AG04449 (cell line): Measurements from ENCODE around the gene CUL9.
A peak's percentile ranks its signal among the peaks of the same experiment; 100 is the strongest.

Source experiments
- CTCF ChIA-PET: fragments of 350-600 bp; formaldehyde crosslinking; extraction: SDS; loops from one replicate; lab custom pipeline; 2021; ENCODE audit warnings: antibody characterized with exemption; lab: Yijun Ruan, JAX
- POLR2A ChIA-PET: fragments of 400-600, 350-600 bp; formaldehyde crosslinking; extraction: SDS; loops from one replicate; lab custom pipeline; 2020; ENCODE audit warnings: antibody characterized with exemption, inconsistent platforms; lab: Yijun Ruan, JAX
- DNase-seq: peaks from one replicate; pipeline ENCODE4 v3.0.0-alpha.2; 2010; ENCODE audit warnings: low read depth, low spot score
- H3K4me3 ChIP-seq: 2 replicates; pipeline ENCODE4 v1.5.1; 2011; ENCODE audit warnings: low read depth, mild to moderate bottlenecking, control low read depth, low read length
- TF ChIP-seq, protein P1 (sequence below): IDR thresholded peaks from one replicate; pipeline ENCODE4 v1.5.1; 2011; ENCODE audit warnings: mild to moderate bottlenecking, moderate library complexity, low read length, control low read depth, inconsistent platforms; ENCODE audit not compliant: insufficient read depth; ENCODE audit errors: missing control alignments

CUL9 gene

DNA sequence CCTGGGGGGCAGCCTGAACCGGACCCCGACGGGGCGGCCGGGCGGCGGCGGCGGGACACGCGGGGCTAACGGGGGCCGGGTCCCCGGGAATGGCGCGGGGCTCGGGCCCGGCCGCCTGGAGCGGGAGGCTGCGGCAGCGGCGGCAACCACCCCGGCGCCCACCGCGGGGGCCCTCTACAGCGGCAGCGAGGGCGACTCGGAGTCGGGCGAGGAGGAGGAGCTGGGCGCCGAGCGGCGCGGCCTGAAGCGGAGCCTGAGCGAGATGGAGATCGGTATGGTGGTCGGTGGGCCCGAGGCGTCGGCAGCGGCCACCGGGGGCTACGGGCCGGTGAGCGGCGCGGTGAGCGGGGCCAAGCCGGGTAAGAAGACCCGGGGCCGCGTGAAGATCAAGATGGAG lies 10.3 kb upstream of the CUL9 start:
- ChIA-PET CTCF (interaction anchor here (0.8 to 1.6 kb wide), 11 partner anchors 8 to 271 kb away, joined by 3 to 4 read pairs (median 3); partner anchors contain the start of genes CUL7, DNPH1 and PPP2R5D), POLR2A (interaction anchor here (1.2 kb wide), 1 partner anchor 10 kb away, joined by 3 read pairs; the partner anchor contains the start of gene CUL9)
- TF ChIP-seq, protein P1, sequence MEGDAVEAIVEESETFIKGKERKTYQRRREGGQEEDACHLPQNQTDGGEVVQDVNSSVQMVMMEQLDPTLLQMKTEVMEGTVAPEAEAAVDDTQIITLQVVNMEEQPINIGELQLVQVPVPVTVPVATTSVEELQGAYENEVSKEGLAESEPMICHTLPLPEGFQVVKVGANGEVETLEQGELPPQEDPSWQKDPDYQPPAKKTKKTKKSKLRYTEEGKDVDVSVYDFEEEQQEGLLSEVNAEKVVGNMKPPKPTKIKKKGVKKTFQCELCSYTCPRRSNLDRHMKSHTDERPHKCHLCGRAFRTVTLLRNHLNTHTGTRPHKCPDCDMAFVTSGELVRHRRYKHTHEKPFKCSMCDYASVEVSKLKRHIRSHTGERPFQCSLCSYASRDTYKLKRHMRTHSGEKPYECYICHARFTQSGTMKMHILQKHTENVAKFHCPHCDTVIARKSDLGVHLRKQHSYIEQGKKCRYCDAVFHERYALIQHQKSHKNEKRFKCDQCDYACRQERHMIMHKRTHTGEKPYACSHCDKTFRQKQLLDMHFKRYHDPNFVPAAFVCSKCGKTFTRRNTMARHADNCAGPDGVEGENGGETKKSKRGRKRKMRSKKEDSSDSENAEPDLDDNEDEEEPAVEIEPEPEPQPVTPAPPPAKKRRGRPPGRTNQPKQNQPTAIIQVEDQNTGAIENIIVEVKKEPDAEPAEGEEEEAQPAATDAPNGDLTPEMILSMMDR, result no peak
- peak overlapping the region; percentile 99 for H3K4me3 ChIP-seq
- no peak for DNase-seq

DNA sequence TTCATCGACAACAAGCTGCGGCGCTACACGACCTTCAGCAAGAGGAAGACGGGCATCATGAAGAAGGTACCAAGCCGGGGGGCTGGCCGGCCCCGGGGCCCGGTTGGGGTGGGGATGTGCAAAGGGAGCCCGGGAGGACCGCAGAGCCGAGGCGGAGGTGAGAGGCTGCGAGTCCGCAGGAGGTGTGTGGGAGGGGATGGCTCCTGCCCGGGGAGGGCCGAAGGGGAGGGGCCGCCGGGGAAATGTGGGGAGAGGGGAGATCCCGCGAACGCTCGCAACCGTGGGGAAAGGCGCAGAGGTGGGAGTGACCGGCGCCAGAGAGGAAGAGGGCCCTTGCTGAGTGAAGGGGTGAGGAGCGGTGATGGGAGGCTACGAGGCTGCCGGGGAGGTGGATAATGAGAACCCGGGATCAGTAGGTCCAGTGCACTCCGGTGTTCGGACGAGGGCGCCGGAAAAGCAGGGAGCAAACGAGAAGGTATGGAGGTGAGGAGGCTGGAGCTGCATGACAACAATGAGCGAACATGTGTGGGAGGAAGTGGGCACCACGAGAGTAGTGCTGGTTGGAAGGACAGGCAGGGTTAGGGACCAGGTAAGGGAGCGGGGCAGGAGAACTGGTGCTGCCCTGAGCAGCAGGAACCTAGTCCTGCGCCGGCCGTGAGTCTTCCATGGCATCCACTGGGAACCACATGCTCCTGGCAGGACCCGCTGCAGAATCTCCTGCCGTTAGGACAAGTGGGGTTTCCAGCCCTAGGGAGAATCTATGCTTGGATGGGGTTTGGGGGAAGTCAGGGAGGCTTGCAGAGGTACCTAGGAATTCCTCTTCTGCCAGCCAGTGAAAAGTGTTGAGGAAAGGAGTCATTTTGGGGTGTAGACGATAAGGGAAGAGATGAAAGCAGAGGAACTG lies 9.6 kb upstream of the CUL9 start:
- TF ChIP-seq, protein P1, result no peak
- no peak for DNase-seq
- POLR2A ChIA-PET, result interaction anchor here (0.6 to 1.2 kb wide), 3 partner anchors 10 to 176 kb away, joined by 3 to 4 read pairs (median 4); partner anchors contain the start of genes CUL9, KLHDC3 and MEA1
- H3K4me3 ChIP-seq, result peak overlapping the region; percentile 99
- CTCF ChIA-PET, result interaction anchor here (0.8 to 1.6 kb wide), 14 partner anchors 8 to 272 kb away, joined by 3 to 4 read pairs (median 3); partner anchors contain the start of genes CUL7, DNPH1 and PPP2R5D

DNA sequence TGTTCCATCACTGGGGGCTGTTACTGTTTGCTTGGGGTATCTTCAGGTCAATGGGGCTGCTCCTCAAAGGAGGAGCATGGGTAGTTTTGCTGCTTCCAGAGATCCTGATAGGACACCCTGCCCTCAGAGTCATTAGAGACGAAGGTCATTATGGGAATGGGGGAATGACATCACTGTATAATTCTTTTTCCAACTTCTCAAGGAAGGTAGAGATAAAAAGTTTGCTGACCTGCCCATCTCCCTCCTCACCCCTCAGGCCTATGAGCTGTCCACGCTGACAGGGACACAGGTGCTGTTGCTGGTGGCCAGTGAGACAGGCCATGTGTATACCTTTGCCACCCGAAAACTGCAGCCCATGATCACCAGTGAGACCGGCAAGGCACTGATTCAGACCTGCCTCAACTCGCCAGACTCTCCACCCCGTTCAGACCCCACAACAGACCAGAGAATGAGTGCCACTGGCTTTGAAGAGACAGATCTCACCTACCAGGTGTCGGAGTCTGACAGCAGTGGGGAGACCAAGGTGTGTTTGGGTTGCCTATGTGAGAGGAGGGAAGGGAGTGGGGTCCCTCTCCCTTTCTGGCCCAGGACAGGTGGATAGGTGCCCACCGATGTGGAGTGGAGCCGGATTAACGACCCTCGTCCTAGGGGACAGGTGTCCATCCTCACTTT lies 8.3 kb upstream of the CUL9 start:
- POLR2A ChIA-PET, result interaction anchor here (0.9 to 2.5 kb wide), 7 partner anchors 12 to 336 kb away, joined by 3 to 5 read pairs (median 4); partner anchors contain the start of genes CUL7, KLC4, KLHDC3 and LRRC73
- CTCF ChIA-PET, result interaction anchor here (0.6 to 1.8 kb wide), 5 partner anchors 20 to 119 kb away, joined by 3 to 4 read pairs (median 3); no protein-coding TSS in a partner anchor
- TF ChIP-seq, protein P1, result no peak
- H3K4me3 ChIP-seq, result peak overlapping the region; percentile 99
- DNase-seq, result no peak

DNA sequence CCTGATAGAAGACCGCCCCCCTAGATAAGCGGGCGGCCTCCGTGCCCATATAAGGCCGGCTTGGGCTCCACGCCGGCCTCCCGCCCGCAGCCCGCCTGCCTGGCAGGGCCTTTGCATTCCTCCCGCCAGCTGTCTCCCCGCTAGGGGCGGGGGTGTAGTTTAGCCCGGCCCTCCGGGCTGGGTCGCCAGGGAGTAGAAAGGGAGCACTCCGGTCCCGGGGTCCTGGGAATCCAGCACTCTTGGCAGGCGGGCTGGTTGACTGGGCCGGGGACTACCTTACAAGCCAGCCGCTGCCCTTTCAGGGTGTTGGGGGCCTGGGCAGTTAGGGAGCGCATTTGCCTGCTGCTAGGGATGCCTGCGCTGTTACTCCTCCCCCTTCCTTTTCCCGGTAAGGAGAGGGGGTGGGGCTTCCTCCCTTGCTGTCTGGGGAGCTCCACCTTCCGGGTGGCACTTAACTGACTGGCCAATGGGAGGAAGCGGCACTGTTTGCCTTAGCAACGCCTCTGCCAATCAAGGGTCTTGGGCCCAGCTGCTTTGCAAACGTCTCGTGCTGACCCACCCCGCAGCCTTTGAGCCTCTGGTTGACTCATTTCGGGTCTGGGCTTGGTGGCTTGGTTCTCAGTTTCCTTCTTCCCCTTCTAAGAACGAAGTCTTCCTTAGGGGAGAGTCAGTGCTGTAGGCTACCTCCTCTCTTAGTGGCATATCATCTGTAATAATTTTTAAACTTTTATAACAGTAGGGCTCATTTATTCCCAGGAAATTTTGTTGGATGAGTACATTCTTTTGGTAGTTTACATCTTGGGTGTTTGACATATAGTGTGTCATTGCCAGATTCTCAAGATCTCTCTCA lies 7.5 kb upstream of the CUL9 start:
- ChIA-PET POLR2A (interaction anchor here (0.6 to 2.5 kb wide), 8 partner anchors 10 to 336 kb away, joined by 3 to 5 read pairs (median 4); partner anchors contain the start of genes CUL7, KLC4, LRRC73 and MRPL2), CTCF (interaction anchor here (0.7 to 1.8 kb wide), 5 partner anchors 55 to 333 kb away, joined by 3 to 4 read pairs (median 4); partner anchors contain the start of gene DNPH1)
- H3K4me3 ChIP-seq, result peak overlapping the region; percentile 99
- DNase-seq, result peak; percentile 96
- TF ChIP-seq, protein P1, result peak; percentile 12

DNA sequence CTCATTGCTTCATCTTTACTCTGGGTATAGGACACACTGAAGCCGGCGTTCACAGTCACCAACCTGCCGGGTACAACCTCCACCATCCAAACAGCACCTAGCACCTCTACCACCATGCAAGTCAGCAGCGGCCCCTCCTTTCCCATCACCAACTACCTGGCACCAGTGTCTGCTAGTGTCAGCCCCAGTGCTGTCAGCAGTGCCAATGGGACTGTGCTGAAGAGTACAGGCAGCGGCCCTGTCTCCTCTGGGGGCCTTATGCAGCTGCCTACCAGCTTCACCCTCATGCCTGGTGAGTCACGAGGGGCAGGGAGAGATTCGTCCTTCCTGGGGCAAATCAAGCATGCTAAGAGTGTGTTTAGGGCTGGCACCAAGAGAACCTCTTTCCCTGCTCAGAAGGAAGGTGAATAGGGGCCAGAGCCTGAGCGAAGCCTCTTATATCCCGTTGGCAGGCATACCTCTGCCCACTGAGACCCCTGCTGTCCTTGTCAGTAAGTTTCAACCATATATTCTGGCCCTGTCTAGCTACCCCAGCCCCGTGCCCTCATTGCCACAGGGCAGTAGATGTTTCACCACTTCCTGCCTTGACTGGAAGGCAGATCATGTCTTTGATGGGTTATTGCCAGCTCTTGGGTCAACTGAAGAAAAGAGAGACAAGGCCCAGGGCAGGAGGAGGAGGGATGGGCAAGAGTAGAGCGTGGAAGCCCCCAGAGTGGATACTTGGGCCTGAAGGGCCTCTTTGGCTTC lies 6.1 kb upstream of the CUL9 start:
- TF ChIP-seq, protein P1, result no peak
- no peak for DNase-seq
- CTCF ChIA-PET, result interaction anchor here (1.0 to 1.3 kb wide), 2 partner anchors 53 to 54 kb away, joined by 4 read pairs; partner anchors contain the start of gene DNPH1
- POLR2A ChIA-PET, result interaction anchor here (0.7 to 2.5 kb wide), 2 partner anchors 8 to 155 kb away, joined by 3 to 5 read pairs; partner anchors contain the start of gene RRP36
- no peak overlapping the region for H3K4me3 ChIP-seq
